Ramos (cell line): Measurements from ENCODE around the gene IKZF1.

Experiments
- in situ Hi-C: fragments of 300-500 bp; cut with MboI; formaldehyde crosslinking; loops from one replicate; pipeline ENCODE4 v1.14.3; 2022; ENCODE audit warnings: low sequenced_read_pairs; ENCODE audit not compliant: unreplicated experiment

The IKZF1 gene

DNA sequence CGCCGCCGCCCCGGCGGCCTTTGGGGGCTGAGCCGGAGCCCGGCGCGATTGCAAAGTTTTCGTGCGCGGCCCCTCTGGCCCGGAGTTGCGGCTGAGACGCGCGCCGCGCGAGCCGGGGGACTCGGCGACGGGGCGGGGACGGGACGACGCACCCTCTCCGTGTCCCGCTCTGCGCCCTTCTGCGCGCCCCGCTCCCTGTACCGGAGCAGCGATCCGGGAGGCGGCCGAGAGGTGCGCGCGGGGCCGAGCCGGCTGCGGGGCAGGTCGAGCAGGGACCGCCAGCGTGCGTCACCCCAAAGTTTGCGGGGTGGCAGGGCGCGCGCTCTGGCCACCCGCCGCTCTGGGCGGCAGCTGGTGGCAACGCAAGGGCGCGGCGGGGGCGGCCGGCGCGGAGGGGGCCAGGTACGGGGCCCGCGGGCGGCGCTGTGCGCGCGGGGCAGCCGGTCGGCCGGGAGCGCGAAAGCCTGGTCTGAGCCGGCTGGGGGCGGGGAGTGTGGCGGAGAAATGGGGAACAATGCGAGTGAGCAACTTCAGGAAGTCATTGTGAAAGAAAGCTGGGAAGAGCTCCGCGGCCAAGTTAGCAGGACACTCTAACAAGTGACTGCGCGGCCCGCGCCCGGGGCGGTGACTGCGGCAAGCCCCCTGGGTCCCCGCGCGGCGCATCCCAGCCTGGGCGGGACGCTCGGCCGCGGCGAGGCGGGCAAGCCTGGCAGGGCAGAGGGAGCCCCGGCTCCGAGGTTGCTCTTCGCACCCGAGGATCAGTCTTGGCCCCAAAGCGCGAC lies at the start of gene IKZF1:
Gene IKZF1 (plus strand): TSS at position 588 of the 782 bp plus-strand sequence. CDS start 14,346 bp downstream, outside the sequence.
- in situ Hi-C loops: loop anchor here (10.0 kb wide), 1 partner anchor 160 kb away; no protein-coding TSS in a partner anchor

DNA sequence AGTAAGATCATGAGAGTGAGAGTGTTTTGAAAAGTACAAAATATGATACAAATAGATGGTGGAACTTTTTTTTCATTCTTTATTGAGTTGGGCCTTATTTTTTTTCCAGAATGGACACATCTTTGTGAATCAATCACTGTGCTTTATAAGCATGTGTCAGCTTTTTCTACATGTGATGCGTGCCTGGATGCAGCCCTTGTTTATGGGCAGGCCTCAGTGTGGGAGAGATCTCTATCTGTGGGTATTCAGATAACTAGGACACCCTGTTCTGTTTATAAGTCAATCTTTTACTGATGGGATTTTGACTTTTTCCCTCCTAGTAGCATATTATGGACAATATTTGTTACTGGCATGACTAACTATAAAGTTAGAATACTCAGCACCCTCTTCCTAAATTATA lies 42.9 kb upstream of the IKZF1 start:
- in situ Hi-C loops: no loop called here

- in situ Hi-C loops: no loop called here
Observed at GRCh38 chr7:50262446-50262845, 42.1 kb upstream of the IKZF1 start.

DNA sequence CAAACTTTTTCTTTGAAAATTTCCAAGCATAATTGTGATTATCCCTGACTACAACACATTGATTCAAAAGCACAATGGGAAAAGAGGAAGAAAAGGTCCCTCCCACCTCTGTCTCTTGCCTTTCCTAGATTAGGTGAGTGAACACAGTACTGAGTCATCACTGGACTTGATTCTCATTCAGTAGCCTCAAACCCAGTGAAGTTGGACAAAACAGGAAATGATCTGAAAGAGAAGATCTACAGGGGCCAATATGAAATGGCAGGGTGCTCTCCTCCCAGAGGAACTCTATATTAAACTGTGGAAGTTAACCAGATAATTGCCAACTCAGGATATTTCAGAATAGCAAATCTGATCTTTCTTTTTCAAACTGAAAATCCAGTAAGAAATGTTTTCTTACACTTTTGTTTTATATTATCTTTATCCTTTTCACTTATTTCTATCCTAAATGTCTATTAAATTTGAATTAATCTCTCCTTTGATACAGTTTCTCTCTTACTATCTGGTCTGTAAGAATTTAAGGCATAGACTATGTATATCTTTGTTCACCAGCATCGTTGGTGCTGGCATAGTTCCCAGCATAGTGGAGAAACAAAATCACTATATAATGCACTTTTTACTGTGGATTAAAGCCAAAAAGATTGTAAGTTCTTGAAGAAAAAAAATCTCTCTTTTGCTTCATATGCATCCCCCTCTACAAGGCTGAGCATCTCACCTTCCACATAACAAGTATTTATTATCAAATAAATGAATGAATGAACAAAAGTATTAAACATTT lies 41.4 kb upstream of the IKZF1 start:
- in situ Hi-C loops: no loop called here

- in situ Hi-C loops: no loop called here
Observed at GRCh38 chr7:50264908-50265307, 39.6 kb upstream of the IKZF1 start.

- in situ Hi-C loops: no loop called here
Observed at GRCh38 chr7:50265968-50266634, 38.4 kb upstream of the IKZF1 start.

- in situ Hi-C loops: no loop called here
Observed at GRCh38 chr7:50266635-50267386, 37.7 kb upstream of the IKZF1 start.

DNA sequence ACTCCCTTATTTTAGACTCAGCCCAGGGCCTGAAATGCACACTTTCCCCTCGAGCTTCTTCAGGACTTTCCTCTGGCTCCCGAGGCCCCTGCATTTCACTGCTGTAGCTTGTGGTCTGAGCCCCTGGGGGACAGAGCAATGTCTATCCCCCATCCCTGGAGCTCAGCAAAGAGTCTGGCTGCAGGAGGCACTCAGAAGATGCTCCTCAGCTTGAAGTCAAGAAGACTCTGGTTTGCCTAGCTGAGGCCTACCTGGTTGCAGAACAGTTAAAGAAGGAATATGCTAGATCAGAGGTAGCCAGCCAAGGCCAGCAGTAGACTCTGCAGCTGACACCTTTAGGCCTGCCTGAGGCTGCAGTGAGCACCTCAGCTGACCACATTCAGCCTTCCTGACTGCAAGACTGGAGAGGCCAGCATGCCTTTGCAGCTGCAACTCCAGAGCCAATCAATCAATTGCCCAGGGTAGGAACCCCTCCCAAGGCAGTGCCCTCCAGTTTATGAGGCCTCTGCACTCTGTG lies 36.9 kb upstream of the IKZF1 start:
- in situ Hi-C loops: no loop called here

GRCh38 chr7:50268223-50268622 lies 36.3 kb upstream of the IKZF1 start:
- in situ Hi-C loops: no loop called here

GRCh38 chr7:50268990-50269389 lies 35.5 kb upstream of the IKZF1 start:
- in situ Hi-C loops: no loop called here

GRCh38 chr7:50270531-50271018 lies 33.9 kb upstream of the IKZF1 start:
- in situ Hi-C loops: no loop called here

DNA sequence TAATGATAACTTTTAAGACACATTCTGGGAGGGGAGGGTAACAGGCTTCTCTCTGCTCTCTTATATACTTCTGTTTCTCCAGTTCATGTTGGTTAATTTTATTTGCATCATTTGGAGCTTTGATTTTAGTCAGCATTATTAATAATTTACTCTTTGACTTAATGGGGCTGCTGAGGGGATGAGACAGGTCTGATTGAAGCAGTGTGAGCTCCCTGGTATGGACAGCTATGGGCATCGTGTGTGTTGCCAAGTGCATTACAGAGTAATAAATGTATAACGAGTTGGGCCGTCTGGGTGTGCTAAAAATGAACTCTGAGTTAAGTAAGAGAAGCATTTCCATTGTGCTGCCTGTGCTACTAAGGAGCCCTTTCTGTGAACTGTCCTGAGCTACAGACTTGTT lies 31.7 kb upstream of the IKZF1 start:
- in situ Hi-C loops: no loop called here

GRCh38 chr7:50273301-50273700 lies 31.2 kb upstream of the IKZF1 start:
- in situ Hi-C loops: no loop called here

GRCh38 chr7:50273870-50274269 lies 30.6 kb upstream of the IKZF1 start:
- in situ Hi-C loops: no loop called here

DNA sequence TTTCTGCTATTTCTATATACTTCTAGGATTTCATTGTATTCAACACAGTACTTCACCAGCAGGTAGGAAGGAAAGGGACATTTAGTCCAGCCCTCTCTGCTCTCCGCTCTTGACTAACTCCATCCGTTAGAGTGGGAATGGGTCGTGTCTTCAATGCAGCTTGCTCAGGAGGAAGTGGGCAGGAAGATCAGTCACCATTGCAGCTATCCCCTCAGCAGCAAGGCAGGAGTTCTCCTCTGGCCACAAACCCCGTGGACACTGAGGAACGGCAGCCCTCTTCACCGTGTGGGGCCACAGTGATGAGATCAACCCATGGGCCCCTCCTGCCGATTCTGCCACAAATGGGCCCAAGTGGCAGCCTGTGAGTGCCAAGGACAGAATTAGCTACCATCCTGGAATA lies 30.2 kb upstream of the IKZF1 start:
- in situ Hi-C loops: no loop called here

- in situ Hi-C loops: loop anchor here (25.0 kb wide), 1 partner anchor 513 kb away; the partner anchor contains the start of gene VWC2
Observed at GRCh38 chr7:50275430-50275829, 29.1 kb upstream of the IKZF1 start.

GRCh38 chr7:50276483-50276882 lies 28.0 kb upstream of the IKZF1 start:
- in situ Hi-C loops: loop anchor here (25.0 kb wide), 1 partner anchor 514 kb away; the partner anchor contains the start of gene VWC2

DNA sequence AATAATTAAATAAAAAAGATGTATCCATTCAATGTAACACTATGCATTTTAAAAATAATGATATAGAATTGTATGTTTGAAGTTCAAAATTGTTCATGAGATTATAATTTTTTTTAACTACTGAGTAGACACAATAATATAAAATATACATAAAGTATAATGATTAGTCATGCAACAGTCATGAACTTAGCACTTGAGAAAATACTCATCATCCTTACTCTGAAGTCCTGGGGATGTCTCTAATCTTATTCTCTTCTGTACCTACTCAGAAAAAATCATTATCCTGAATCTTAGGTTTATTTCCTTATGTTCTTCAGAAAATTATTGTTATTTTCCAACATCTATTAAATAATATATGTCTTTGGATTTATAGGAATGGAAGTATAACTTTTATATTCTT lies 26.4 kb upstream of the IKZF1 start:
- in situ Hi-C loops: loop anchor here (25.0 kb wide), 1 partner anchor 516 kb away; the partner anchor contains the start of gene VWC2

DNA sequence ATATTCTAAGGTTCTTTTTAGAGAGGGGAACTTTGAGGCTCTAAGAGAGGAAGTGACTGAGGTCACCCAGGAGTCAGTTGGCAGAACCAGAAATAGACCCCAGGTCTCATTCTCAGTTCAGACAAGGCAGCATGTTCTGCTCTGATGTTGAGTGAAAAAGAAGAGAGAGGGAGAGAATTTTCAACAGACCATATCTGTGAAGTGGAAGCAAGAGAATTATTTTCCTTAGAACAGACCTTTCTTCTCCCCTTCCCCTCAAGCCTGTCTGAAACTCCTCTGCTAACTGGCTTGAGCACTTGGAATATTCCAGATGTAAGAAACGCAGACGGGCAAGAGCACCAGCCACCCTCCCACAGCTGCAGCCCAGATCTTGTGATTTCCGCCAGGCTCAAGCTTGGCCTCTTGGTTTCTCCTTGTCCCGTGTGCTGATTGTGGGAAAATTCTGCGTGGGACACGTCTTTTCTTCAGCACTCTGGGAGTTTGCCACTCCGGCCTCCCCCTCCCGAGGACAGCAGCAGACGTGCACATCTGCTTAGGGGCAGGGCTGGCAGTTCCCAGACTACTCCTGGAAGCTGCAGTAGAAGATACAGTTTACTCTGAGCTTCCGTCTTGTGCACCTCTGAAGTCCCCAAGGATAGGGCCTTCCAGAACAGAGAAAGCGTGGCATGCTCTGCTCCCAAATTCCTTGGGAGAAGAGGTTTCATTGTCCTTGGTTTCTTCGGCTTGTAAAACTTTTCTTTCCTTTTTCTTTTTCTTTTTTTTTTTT lies 22.7 kb upstream of the IKZF1 start:
- in situ Hi-C loops: loop anchor here (25.0 kb wide), 1 partner anchor 520 kb away; the partner anchor contains the start of gene VWC2
